Adrenal gland (tissue), 5 donors: ENCODE data around the gene BTG1.

ENCODE experiments used
- POLR2A ChIP-seq, 2 donors: fragments of 450-650 bp; IDR thresholded peaks; one replicate each; pipeline ENCODE4 v1.6.1; 2017; ENCODE audit warnings: antibody characterized with exemption in 2 of 2, mild to moderate bottlenecking in 2 of 2, moderate library complexity in 1 of 2
- TF ChIP-seq, protein P1 (sequence below), 6 experiments: fragments of 450-650 bp in 4 of 6; fragments of 200-600 bp in 2 of 6; sonication (generic) in 1 of 6; IDR thresholded peaks; 1 replicate in 5 of 6; 2 replicates in 1 of 6; pipeline versions ENCODE4 v1.5.1 to v1.8.0; 2016 to 2021; ENCODE audit warnings: antibody characterized with exemption in 6 of 6, mild to moderate bottlenecking in 2 of 6, moderate library complexity in 1 of 6
- donor health status: DM: no; HTN: no; CAD: no.

- TF ChIP-seq, protein P1, sequence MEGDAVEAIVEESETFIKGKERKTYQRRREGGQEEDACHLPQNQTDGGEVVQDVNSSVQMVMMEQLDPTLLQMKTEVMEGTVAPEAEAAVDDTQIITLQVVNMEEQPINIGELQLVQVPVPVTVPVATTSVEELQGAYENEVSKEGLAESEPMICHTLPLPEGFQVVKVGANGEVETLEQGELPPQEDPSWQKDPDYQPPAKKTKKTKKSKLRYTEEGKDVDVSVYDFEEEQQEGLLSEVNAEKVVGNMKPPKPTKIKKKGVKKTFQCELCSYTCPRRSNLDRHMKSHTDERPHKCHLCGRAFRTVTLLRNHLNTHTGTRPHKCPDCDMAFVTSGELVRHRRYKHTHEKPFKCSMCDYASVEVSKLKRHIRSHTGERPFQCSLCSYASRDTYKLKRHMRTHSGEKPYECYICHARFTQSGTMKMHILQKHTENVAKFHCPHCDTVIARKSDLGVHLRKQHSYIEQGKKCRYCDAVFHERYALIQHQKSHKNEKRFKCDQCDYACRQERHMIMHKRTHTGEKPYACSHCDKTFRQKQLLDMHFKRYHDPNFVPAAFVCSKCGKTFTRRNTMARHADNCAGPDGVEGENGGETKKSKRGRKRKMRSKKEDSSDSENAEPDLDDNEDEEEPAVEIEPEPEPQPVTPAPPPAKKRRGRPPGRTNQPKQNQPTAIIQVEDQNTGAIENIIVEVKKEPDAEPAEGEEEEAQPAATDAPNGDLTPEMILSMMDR (IDR thresholded peaks at IDR 0.05) = peak in 1 of 6 experiments; percentile 16
- TF ChIP-seq POLR2A (IDR thresholded peaks at IDR 0.05) = no peak
These were observed 50.9 kb downstream of the BTG1 start for GRCh38 chr12:92094751-92095161.
